GM18907 (cell line): ENCODE measurements around the gene CASP10.
"Not testable (repeated sequence)": the region's sequence is repeated elsewhere in the genome, so short reads cannot be mapped to it uniquely, and the experiment has no call there.

Experiments used
- ATAC-seq: cut with Tn5 transposase; IDR thresholded peaks from one replicate; pipeline ENCODE4 v1.9.1; 2021; ENCODE audit warnings: mild to moderate bottlenecking, moderate library complexity; ENCODE audit not compliant: unreplicated experiment

The CASP10 gene, protein sequence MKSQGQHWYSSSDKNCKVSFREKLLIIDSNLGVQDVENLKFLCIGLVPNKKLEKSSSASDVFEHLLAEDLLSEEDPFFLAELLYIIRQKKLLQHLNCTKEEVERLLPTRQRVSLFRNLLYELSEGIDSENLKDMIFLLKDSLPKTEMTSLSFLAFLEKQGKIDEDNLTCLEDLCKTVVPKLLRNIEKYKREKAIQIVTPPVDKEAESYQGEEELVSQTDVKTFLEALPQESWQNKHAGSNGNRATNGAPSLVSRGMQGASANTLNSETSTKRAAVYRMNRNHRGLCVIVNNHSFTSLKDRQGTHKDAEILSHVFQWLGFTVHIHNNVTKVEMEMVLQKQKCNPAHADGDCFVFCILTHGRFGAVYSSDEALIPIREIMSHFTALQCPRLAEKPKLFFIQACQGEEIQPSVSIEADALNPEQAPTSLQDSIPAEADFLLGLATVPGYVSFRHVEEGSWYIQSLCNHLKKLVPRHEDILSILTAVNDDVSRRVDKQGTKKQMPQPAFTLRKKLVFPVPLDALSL

DNA sequence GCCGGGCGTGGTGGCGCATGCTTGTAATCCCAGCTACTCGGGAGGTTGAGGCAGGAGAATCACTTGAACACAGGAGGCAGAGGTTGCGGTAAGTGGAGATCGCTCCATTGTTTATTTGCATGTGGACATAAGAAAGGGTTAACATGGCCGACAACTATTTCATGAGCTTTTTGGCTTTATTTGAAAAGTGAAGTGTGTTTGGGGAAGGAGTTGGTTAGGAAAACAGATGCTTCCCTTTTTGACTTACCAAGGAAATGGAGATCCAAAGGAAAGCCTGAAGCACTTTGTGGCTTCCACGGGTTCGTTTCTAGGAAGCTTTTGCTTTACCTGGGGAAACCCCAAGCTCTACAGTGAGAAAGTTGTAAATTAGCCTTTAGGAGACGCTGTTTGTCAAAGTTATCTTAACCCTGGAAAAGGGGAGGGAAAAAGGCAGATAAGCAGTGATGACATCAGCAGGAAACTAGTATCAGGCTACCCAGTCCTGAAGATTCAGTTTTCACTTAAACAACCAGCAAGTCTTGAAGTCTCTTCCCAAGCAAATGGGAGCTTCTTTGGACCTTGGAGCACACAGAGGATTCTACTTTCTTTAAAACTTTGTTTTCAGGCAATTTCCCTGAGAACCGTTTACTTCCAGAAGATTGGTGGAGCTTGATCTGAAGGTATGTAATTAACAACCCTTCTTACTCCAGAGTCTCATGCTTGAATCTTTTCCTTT, at the start of gene CASP10:
TSS of gene CASP10 (plus strand) at position 492 of the 715 bp plus-strand sequence. CDS start 2,637 bp downstream, outside the sequence.
- ATAC-seq = peak; percentile 79

- ATAC-seq = no peak
These were observed 47.6 kb upstream of the CASP10 start for GRCh38 chr2:201135386-201135785.

DNA sequence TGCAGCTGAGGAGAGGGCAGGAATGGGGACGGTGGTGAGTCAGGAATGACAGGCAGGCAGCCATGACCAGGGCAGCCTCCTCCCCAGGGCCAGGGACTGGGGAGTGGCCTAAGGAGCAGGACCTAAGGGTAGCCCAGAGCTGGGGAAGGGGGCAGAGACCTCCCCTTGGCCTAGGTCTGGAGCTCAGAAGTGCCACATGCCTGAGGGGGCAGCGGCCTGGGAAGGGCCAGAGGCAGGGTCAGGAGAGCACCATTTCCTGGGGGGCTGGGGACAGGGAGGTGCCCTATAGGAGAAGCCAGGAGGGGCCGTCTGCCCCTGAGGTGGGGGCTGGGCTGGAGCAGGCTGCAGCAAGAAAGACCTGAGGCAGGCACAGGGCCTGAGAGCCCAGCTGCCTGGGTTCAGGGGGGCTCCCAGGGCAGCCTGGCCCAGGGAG, 46.0 kb upstream of the CASP10 start:
- no peak for ATAC-seq

GRCh38 chr2:201137505-201138400, 45.2 kb upstream of the CASP10 start:
- no peak for ATAC-seq

DNA sequence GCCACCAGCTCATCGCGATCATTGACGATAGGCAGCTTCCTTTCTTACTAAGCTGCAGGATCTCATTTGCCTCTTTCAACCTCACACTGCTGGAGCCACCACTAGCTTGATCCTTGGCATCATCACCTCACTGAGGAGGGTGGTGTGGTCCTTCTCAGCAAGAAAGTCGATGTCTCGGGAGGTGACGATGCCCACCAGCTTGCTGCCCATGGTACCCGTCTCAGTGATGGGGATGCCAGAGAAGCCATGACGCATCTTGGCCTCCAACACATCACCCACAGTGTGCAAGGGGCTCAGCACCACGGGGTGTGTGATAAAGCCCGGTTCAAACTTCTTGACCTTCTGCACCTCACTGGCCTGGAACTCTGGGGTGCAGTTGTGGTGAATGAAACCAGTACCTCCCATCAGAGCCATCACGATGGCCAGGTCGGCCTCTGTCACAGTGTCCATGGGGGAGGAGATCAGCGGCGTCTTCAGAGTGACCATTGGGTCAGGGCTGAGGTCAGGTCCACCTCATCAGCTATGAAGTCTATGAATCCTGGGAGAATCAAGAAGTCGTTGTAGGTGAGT, 44.5 kb upstream of the CASP10 start:
- ATAC-seq = no peak

- ATAC-seq = not testable (repeated sequence)
These were observed 43.8 kb upstream of the CASP10 start for GRCh38 chr2:201138986-201139781.

DNA sequence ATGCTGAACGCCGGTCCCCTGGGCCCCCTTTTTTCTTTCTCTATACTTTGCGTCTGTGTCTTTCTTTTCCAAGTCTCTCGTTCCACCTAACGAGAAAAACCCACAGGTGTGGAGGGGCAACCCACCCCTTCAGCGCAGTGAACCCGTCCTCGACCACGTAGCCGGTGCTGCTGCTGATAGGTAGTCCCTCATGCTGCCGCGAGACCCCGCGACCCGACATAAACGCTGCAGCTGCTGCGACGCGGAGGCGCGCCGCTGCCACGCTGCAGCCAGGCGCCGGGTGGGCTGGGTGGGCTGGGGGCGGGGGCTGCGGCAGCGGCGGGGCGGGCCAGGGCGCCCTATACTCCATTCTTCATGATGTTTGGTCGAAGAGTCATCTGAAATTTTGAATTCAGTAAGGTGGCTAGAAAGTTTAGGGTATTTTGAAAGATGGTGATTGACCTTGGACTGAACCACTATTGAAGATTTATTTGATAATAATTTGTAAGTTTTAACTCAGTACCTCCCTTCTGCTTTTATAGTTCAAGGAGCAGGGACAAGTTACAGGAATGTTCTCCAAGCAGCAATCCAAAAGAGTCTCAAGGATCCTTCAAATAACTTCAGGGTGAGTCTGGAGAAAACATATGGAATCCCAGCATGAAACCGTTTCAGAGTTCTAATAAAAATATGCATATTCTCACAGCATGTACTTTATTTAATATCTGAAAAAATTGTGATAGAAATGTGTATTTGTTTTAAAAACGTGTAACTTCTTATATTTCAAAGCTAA, 42.9 kb upstream of the CASP10 start:
- no peak for ATAC-seq

GRCh38 chr2:201144101-201145051, 38.6 kb upstream of the CASP10 start:
- ATAC-seq = no peak

- no peak for ATAC-seq
These were observed 34.4 kb upstream of the CASP10 start for GRCh38 chr2:201148434-201148990.

GRCh38 chr2:201149064-201149820, 33.7 kb upstream of the CASP10 start:
- no peak for ATAC-seq

- ATAC-seq = not testable (repeated sequence)
These were observed 33.1 kb upstream of the CASP10 start for GRCh38 chr2:201149821-201150165.

DNA sequence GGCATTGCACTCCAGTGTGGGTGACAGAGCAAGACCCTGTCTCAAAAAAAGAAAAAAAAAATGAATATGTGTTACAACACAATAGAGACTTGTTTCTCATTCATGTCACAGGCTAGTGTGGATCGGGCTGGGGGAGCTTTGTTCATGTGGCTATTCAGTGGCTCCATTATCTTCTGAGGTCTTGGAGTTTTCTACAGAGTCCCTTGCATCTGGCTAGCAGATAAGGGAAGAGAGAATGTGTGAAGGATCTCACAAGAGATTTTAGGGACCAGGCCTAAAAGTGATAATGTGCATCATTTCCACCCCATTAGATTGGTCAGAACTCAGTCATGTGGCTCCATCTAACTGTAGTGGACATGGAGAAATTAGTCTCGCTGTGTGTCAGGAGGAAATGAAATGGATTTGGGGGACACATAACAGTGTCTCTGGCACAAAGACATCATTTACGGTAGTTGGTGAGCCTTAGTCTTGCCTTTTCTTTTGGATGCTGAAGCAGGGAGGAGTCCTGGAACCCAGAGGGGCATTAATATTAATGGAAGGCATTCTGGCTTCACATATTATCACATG, 32.4 kb upstream of the CASP10 start:
- no peak for ATAC-seq

DNA sequence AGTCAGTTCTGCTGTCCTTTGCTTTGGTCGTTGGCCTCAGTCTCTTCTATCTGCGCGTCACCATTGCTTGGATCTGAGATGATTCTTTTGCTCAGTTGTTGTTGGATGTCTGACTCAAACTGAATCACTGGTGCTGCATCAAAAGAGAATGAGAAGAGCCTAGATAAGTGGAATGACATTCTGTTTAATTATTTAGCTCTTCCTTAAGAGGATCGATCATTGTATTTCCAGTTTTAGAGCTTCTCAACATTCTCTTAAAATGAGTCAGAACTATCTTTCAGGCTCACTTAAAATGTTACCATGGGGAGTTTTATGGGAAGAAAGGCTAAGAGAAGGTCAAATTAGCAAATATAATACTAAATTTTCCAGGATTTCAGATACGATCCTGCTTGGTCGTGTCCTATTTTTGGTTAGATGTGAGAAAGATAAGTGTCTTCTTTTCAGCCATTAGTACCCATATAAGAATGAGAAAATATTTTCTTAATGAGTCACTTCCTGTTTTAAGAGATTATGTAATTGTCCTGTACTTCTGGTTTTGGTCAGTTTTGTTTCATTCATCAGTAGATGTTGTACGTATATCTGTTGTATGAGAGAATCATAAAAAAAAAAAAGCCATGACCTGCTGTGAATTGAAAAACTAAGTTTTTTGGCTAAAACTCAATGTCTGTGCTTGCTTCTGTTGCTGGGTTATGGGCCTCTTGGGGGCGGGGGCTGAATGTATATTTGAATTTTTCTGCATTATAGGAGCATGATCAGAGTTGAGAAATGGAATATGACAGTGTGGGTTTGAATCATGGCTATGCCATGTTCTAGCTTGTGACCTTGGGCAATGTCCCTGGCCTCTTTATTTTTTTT, 31.6 kb upstream of the CASP10 start:
- peak; percentile 76 for ATAC-seq

DNA sequence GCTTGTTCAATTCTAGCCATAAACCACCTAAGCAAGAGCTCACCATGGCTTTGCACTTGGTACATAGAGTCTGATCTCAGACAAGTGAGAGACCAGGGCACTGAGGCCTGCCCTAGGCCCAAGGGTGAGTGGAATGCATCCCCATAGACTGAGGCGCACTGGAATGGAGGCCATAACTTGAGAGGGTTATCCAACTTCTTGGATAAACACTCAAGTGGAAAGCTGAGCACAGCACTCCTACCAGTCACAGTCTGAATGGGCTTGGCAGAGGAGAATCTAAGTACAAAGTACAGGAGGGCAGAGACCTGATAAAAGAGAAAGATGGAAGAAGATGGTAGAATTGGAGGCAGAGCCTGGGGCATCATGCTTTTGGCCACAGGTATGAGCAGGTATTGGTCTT, 30.4 kb upstream of the CASP10 start:
- ATAC-seq = no peak

DNA sequence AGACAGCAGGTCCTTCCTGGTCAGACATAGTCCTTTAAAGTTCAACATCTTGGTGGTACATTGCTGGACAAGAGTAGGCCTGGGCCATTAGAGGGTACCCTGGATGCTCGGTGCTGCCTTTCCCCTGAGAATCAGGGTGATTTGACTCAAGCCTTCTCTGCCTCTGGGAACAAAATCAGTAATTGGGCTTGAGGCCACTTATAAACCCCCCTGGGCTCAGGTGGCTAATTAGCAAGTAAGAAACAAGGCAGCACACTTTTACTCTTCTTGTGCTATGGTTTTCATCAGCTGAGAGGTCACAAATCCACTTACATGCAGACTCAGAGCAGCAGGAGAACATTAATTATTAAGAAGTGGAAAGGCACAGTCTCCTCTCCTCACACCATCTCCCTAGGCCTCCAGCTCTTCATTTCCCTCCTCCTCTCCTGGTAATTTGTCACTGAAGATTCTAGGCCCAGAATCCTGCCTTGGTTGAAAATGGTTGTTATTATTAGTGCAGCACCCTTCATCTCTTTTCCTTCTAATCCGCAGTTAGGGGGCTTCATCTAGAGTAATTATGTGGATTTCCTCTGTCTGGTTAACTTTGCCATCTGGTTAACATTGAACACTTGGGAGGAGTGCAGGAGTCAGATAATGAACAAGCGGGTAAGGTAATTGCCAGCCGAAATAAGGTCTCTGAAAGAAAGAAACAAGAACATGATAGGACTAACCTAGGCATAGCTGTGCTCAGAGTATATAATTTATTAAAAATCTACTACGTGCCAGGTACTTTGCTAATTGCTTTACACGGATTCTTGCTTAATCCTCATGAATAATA, 29.7 kb upstream of the CASP10 start:
- ATAC-seq = no peak
